IPS-18c (cell line): ENCODE measurements around the gene PPP1R12A.
"Not testable (repeated sequence)": the region's sequence is repeated elsewhere in the genome, so short reads cannot be mapped to it uniquely, and the experiment has no call there.

Experiments used
- H3K4me3 ChIP-seq: 2 replicates; pipeline ENCODE4 v1.7.0; 2013; ENCODE audit warnings: low read depth, mild to moderate bottlenecking, low read length, moderate library complexity; ENCODE audit not compliant: insufficient read depth
- H3K9me3 ChIP-seq: one replicate; pipeline ENCODE4 v1.6.1; 2013; ENCODE audit warnings: mild to moderate bottlenecking, low read length, moderate library complexity; ENCODE audit not compliant: control insufficient read depth, insufficient read depth

The PPP1R12A gene

GRCh38 chr12:79942846-79943245 lies 7.9 kb upstream of the PPP1R12A start:
- not testable (repeated sequence) for H3K4me3 ChIP-seq, H3K9me3 ChIP-seq

- Histone ChIP-seq H3K4me3 (no peak overlapping the region), H3K9me3 (no peaks in the 10 kb centered on the region)
Measured at GRCh38 chr12:79939728-79940310, 4.9 kb upstream of the PPP1R12A start.

GRCh38 chr12:79938843-79939242 lies 3.9 kb upstream of the PPP1R12A start:
- Histone ChIP-seq H3K9me3 (no peaks in the 10 kb centered on the region), H3K4me3 (no peak overlapping the region)

GRCh38 chr12:79936670-79937069 lies 1.8 kb upstream of the PPP1R12A start:
- Histone ChIP-seq H3K4me3 (no peak overlapping the region), H3K9me3 (no peaks in the 10 kb centered on the region)

DNA sequence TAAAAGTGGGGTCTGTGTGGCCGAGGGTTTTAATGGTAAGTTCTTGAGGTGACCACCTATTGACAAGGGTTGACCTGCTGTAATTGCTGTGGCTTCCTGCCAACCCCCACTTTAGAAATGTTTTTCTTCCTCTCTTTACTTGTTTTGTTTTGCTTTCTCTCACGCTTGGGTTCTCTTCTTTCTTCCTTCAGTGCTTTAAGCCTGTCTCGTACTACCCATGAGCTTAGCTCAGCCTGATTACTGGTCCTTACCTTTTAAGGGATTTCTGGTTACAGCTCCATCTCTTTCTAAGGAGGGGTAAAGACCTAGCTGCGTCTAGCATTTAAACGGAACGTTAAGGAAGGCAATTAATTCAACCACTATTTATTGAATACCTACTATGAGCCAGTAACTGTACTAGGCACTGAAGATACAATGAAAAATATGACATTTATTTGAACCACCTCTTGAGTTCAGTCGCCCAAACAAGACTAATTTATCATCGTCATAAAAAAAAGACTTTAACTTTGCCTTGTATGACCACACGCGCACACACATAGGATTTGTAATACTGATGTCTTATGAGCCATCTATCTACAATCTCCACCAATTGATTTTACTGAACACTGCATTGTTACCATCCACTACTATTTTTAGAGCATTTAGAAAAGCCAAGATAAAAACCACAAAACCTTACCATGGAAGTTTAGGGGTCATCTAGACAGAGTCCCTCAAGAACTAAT lies 888 bp upstream of the PPP1R12A start:
- Histone ChIP-seq H3K9me3 (no peaks in the 10 kb centered on the region), H3K4me3 (peak overlapping the region; percentile 90)

DNA sequence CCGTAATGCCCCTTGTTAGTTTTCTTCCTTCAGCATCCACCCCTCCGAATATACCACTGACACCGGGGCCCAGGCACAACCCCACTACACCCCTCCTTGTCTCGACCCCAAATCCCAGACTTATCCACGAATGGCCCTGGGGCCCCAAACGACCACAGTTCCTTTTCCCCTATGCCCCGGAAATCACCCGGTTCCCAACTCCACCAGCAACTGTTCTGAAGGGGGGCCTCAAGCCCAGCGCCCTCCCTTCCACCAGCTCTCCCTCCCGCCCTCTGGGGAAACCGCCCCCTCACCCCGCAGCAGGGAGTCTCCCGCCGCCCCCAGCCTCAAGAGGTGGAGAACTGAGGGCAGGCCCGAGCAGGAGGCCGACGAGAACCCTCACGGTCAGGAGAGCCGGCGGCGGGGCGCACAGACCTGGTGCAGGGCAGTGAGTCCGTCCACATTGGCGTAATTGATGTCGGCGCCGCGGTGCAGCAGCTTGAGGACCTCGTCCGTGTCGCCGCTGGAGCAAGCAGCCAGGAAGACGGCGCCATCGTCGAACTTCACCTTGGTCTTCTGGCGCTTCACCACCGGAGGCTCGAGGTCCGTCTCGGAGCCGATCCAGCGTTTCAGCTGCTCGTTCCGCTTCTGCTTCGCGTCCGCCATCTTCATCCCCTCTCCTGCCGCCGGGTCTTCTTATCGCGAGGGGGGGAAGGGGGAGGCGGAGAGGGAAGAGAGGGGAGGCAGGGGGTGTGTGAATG lies 446 bp downstream of the PPP1R12A start:
- Histone ChIP-seq H3K4me3 (peak overlapping the region; percentile 90), H3K9me3 (no peaks in the 10 kb centered on the region)

DNA sequence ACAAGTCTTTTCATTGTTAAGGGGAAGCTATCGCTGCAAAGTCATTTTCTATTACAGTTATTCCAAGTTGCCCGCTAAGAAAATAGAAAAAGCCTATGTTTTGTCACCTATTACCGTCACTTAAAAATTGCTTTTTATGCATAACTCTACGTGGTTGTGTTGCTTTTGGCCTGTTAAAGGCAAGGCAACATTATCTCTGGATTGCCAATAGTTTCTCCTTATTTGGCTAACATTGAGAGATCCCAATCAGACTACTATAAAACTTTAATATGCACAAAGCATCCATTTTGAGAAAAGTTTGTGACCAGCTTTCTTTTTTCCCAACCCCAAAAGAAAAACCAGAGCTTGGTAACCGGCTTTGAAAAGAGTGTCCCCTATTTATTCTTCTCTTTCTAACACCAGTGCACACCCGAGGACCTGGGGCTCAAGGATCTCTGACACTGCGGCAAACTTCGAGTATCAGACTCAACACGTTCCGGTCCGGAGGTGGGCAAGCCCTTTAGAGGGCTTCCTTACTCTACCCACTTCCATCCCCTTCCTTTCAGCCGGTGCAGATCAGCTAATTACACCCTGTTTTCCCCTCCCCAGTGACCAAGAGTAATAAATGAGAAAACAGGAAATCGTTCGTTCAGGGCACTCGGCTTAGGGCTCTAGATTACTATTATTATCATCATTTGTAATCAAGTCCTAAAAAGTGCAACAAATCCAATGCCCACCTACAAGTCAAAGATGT lies 1.2 kb downstream of the PPP1R12A start:
- Histone ChIP-seq H3K9me3 (no peaks in the 10 kb centered on the region), H3K4me3 (peak overlapping the region; percentile 90)

DNA sequence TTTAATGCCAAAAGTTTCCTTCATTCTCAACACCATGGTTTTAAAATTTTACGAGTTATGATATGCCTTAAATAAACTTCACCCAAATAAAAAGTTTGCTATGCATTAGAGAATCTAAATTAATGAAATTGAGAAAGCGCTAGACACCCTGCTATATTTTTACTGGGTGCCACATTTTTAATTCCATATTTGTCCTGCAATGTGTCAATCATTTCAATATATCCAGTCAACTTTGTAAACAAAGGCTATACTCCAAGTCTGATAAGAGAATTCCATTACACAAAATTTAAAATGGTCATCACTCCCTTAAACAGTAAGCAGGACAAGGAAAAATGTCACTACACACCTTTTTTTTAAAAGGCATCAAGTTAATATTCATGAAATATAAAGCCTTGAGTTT lies 1.9 kb downstream of the PPP1R12A start:
- Histone ChIP-seq H3K9me3 (no peaks in the 10 kb centered on the region), H3K4me3 (peak overlapping the region; percentile 90)

GRCh38 chr12:79932357-79932756 lies 2.5 kb downstream of the PPP1R12A start:
- no peak overlapping the region for H3K4me3 ChIP-seq

DNA sequence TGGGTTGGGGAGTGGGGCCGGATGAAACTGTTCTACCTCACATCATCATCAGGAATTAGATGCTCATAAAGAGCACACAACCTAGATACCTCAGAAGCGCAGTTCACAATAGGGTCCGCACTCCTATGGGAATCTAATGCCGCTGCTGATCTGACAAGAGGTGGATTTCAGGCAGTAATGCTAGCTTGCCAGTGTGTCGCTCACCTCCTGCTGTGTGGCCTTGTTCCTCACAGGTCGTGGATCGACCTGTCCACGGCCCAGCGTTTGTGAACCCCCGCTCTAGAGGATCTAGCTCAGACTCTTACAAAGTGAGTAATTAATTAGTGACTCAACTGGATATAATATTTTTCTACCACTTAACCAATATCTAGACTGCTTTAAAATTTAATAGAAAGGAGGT lies 5.8 kb downstream of the PPP1R12A start:
- H3K4me3 ChIP-seq = no peak overlapping the region
- H3K9me3 ChIP-seq = no peaks in the 10 kb centered on the region

More at GRCh38 chr12:79932357-79932756, 2.5 kb downstream of the PPP1R12A start:
- no peaks in the 10 kb centered on the region for H3K9me3 ChIP-seq

- no peak overlapping the region for H3K4me3 ChIP-seq
- H3K9me3 ChIP-seq = no peaks in the 10 kb centered on the region
Measured at GRCh38 chr12:79927772-79928474, 7.0 kb downstream of the PPP1R12A start.

GRCh38 chr12:79926951-79927350 lies 7.9 kb downstream of the PPP1R12A start:
- Histone ChIP-seq H3K9me3 (no peaks in the 10 kb centered on the region), H3K4me3 (no peak overlapping the region)

DNA sequence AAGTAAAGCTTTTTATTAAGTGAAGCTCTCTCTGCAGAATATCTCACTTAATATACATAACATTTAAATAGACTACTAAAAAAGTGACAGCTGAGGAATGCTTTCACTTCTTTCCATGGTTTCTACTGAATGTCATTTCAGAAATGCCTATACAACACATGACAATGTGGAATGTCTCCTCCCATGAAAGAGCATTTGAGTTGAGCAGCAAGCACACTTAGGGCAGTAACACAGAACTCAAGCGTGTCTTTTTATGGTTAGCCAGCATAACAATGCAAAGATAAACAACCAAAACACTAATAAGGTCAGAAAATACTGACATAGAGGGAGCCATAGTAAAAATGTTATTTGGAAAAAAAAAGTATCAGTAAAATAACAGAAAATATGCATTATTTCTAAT lies 9.4 kb downstream of the PPP1R12A start:
- no peaks in the 10 kb centered on the region for H3K9me3 ChIP-seq
- no peak overlapping the region for H3K4me3 ChIP-seq

- Histone ChIP-seq H3K9me3 (no peaks in the 10 kb centered on the region), H3K4me3 (no peak overlapping the region)
Measured at GRCh38 chr12:79921786-79922185, 13.1 kb downstream of the PPP1R12A start.

- H3K9me3 ChIP-seq = no peaks in the 10 kb centered on the region
- no peak overlapping the region for H3K4me3 ChIP-seq
Measured at GRCh38 chr12:79920421-79921238, 14.3 kb downstream of the PPP1R12A start.

GRCh38 chr12:79919762-79920161 lies 15.1 kb downstream of the PPP1R12A start:
- Histone ChIP-seq H3K4me3 (no peak overlapping the region), H3K9me3 (no peaks in the 10 kb centered on the region)
